KG1 (cell line): ENCODE data around the gene IAH1.

Source experiments
- DNase-seq: peaks from one replicate; lab custom pipeline; 2025; lab: John Stamatoyannopoulos, UW

IAH1 gene, protein sequence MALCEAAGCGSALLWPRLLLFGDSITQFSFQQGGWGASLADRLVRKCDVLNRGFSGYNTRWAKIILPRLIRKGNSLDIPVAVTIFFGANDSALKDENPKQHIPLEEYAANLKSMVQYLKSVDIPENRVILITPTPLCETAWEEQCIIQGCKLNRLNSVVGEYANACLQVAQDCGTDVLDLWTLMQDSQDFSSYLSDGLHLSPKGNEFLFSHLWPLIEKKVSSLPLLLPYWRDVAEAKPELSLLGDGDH

DNA sequence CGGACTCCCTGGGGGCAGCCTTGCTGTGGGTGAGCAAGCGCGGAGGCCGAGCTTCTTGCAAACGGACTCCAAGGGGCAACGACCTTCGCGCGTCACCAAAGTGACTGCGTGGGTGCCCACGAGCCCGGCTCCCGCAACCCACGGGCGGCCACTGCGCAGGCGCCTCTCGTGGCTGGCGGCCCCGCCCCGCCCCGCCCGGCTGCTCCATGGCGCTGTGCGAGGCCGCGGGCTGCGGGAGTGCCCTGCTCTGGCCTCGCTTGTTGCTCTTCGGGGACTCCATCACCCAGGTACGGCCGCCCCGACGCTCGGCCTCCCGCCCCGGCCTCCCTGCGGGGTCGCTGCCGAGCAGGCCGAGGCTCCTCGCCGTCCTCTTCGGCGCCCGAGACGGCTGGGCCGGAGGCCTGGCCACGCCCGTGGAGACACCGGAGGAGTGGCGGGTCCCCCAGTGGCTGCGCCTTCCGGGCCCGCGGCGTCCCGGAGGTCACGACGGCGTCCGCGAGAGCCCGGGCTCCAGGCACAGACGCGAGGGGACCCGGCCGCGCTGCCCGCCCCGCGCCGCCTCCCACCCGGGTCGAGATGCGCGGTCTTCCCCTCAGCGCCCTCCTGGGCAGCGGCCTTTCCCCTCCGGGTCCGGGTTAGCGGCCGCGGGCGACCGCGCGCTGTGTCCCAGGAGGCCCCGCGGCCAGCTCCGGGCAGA lies at the start of gene IAH1:
Gene IAH1, plus strand, starts transcription at position 191 of the 697 bp plus-strand sequence. Its CDS starts 16 bp downstream, at position 207.
- no peak for DNase-seq

GRCh38 chr2:9428965-9429577 lies 45.3 kb upstream of the IAH1 start:
- DNase-seq, result no peak

GRCh38 chr2:9430316-9431293 lies 43.7 kb upstream of the IAH1 start:
- DNase-seq, result no peak

DNA sequence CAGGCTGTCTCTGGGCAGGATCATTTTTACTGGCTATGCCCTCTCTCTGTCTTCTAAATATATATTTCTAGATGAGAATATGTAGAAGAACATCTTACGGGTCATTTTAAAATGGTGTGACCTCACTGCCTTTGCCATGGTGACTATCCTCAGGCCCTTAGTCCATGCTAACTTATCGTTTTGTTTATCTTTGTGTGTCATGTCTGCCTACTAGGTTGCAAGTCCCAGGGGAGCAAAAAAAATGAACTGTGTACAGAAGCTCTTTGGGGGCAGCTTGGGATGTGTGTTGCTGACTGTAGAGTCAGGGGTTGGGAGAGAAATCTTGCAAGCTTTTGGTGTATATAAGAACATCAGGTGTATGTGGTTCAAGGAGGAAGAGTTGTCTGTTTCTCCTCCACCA lies 39.9 kb upstream of the IAH1 start:
- DNase-seq, result no peak

GRCh38 chr2:9439536-9439935 lies 34.8 kb upstream of the IAH1 start:
- no peak for DNase-seq

- no peak for DNase-seq
These were observed 34.2 kb upstream of the IAH1 start for GRCh38 chr2:9440058-9440727.

GRCh38 chr2:9441556-9441955 lies 32.8 kb upstream of the IAH1 start:
- no peak for DNase-seq

GRCh38 chr2:9443526-9443925 lies 30.8 kb upstream of the IAH1 start:
- no peak for DNase-seq

DNA sequence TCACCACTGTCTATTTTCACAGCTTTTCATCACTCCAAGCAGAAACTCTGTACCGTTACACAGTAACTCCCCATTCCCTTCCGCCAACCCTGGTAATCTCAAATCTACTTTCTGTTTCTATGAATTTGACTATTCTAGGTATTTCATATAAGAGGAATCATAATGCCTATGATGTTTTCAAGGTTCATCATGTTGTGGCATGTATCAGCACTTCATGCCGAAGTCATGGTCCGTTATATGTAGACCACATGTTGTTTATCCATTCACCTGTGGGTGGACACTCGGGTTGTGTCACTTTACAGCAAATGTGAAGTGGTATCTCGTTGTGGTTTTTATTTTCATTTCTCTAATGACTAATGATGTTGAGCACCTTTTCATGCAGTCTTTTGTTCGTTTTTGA lies 29.3 kb upstream of the IAH1 start:
- DNase-seq, result no peak

DNA sequence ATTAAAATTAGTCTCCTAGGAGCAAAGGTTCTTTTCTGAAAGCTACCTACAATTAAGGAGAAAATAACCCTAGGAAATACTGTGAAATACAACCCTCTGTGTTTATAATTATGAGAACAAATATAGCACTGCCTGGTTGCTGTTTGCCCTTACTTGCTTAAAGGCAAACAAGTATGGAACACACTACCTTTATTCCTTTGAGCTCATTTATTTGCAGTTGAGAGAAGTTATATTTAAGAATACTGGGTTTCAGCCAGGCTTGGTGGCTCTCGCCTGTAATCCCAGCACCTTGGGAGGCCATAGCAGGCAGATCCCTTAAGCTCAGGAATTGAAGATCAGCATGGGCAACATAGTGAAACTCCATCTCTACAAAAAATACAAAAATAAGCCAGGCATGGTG lies 23.1 kb upstream of the IAH1 start:
- no peak for DNase-seq

DNA sequence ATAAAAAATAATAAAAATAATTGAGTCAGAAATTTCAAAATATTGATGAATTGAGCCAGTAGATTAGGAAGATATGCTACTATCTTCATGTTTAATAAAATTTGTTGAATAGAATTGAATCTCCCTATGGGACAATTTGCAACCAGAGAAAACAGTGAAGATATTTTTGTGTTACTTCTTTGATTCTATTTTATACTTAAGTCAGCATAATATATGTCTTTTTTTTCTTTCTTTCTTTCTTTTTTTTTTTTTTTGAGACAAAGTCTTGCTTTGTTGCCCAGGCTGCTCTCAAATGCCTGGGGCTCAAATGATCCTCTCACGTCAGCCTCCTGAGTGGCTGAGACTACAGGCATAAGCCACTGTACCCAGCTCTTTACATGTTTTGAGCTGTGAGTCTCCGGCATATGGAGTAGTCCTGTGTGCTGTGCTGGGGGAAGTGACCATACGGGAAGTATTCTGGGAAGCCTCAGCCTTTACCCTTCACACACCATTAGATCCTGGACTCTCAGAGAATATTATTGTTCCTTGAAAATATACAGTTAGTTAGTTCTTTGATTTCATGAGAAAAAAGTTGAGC lies 13.8 kb upstream of the IAH1 start:
- no peak for DNase-seq

- no peak for DNase-seq
These were observed 13.3 kb upstream of the IAH1 start for GRCh38 chr2:9461079-9461478.

DNA sequence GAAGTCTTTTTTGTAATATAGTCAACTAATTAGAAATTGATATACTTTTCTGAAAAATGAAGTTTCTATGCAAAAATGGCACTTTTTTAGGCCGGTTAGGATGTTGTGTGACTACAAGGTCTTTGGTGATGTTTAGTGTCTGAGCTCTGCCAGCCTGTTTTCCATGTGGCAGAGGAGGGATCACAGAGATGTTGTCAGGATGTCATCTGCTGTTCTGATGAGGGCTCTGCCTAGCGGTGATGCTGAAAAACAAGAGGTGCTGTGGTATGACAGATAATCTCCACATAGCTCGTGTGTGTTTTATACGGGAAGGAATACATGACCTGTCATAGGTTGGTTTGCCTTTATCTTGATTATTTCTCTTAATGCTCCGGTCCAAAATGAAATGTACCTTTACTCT lies 12.0 kb upstream of the IAH1 start:
- no peak for DNase-seq

GRCh38 chr2:9462886-9463697 lies 11.3 kb upstream of the IAH1 start:
- DNase-seq, result no peak

GRCh38 chr2:9463698-9464034 lies 10.7 kb upstream of the IAH1 start:
- no peak for DNase-seq

- DNase-seq, result no peak
These were observed 9.2 kb upstream of the IAH1 start for GRCh38 chr2:9465170-9465569.

DNA sequence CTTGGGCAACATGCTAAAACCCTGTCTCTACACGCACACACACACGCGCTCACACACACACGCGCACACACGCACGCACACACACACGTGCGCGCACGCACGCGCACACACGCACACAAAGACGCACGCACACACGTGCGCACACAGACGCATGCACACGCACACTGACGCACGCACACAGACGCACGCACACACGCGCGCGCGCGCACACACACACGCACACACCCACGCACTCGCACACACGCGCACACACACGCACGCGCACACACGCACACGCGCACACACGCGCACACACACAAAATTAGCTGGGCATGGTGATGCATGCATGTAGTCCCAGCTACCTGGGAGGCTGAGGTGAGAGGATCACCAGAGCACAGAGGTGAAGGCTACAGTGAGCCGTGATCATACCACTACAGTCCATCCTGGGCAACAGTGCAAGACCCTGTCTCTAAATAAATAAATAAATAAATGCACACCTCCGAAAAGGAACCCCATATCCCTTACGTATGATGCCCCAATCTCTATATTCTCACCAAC lies 8.1 kb upstream of the IAH1 start:
- no peak for DNase-seq

GRCh38 chr2:9467687-9468086 lies 6.7 kb upstream of the IAH1 start:
- no peak for DNase-seq

DNA sequence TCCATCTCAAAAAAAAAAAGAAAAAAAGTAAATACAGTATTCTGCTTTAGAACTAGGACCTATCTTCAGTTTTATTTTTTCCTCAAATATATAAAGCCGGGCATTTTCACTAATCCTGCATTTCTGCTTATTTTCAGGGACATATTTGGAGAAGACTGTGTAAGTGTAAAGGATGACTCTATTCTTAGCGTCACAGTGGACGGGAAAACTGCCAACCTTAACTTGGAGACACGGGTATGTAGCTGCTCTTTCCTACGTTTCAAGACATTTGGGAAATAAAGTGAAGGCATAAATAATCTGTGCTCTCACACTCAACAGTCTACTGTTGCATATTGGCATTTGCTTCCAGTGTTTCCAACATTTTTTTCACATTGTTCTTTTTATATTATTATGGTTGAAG lies 3.1 kb upstream of the IAH1 start:
- no peak for DNase-seq

GRCh38 chr2:9472511-9472910 lies 1.8 kb upstream of the IAH1 start:
- DNase-seq, result no peak
